GM10248 (cell line): ENCODE results near the gene SLC6A18.

Experiments used
- CTCF ChIA-PET: fragments of 300-600 bp; sonication (Branson Sonifier 250); formaldehyde crosslinking; extraction: SDS; loops from one replicate; lab custom pipeline; 2021; ENCODE audit warnings: antibody characterized with exemption; lab: Yijun Ruan, JAX
- POLR2A ChIA-PET: fragments of 350-650 bp; sonication (Branson Sonifier 250); formaldehyde crosslinking; extraction: SDS; loops from one replicate; lab custom pipeline; 2020; ENCODE audit warnings: antibody characterized with exemption; lab: Yijun Ruan, JAX
- DNase-seq: peaks from one replicate; pipeline ENCODE4 v3.0.0; 2012; ENCODE audit errors: extremely low spot score
- TF ChIP-seq, protein P1 (sequence below): IDR thresholded peaks from 2 replicates; pipeline ENCODE4 v1.5.1; 2012; ENCODE audit warnings: mild to moderate bottlenecking, low read depth; ENCODE audit errors: extremely low read depth, missing control alignments, control extremely low read depth

SLC6A18 gene

GRCh38 chr5:1179383-1179715 is 45.8 kb upstream of the SLC6A18 start:
- ChIA-PET CTCF (interaction anchor here (2.5 kb wide), 1 partner anchor 11 kb away, joined by 12 read pairs; no protein-coding TSS in a partner anchor), POLR2A (no interaction called here)

DNA sequence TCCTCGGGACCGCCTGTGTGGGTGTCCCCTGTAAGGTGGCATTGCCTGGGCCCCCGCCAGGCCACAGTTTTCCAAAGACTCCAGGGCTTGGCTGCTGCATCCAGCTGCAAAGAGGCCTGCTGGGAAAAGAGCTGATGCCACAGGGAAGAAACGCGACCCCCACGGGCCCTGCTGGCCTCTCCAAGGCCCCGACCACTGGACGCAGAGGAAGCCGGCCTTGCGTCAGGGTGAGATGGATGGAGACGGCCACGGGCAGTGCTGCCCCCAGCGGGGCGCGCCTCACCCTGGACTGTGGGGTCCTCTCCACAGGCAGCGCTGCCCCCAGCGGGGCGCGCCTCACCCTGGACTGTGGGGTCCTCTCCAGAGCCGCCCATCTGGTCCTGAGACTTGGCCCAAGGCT is 45.1 kb upstream of the SLC6A18 start:
- TF ChIP-seq, protein P1, sequence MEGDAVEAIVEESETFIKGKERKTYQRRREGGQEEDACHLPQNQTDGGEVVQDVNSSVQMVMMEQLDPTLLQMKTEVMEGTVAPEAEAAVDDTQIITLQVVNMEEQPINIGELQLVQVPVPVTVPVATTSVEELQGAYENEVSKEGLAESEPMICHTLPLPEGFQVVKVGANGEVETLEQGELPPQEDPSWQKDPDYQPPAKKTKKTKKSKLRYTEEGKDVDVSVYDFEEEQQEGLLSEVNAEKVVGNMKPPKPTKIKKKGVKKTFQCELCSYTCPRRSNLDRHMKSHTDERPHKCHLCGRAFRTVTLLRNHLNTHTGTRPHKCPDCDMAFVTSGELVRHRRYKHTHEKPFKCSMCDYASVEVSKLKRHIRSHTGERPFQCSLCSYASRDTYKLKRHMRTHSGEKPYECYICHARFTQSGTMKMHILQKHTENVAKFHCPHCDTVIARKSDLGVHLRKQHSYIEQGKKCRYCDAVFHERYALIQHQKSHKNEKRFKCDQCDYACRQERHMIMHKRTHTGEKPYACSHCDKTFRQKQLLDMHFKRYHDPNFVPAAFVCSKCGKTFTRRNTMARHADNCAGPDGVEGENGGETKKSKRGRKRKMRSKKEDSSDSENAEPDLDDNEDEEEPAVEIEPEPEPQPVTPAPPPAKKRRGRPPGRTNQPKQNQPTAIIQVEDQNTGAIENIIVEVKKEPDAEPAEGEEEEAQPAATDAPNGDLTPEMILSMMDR: no peak
- POLR2A ChIA-PET: no interaction called here
- CTCF ChIA-PET: interaction anchor here (2.5 kb wide), 1 partner anchor 12 kb away, joined by 12 read pairs; no protein-coding TSS in a partner anchor
- DNase-seq: no peak

More at GRCh38 chr5:1179383-1179715, 45.8 kb upstream of the SLC6A18 start:
- no peak for DNase-seq
- TF ChIP-seq, protein P1: no peak

DNA sequence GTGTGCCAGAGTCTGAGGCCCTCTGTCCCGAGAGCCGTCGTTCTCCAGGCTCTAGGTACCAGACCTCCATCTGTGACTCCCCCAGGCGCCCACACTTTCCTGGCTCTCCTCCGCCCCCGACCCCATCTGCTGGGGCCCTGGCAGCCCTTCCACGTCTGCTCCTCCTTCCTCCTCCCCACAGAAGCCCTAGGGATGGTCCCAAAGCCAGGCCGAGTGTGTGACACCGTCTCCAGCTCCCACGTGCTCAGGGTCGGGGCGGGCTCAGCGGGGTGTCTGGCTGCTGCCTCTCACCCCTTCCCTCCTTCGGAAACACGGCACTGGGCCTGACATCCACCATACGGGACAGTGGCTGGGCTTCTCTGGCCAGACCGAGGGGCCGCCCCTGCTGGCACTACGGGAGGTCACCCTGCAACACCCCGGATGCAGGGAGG is 44.3 kb upstream of the SLC6A18 start:
- TF ChIP-seq, protein P1: no peak
- no peak for DNase-seq
- ChIA-PET POLR2A (no interaction called here), CTCF (no interaction called here)

GRCh38 chr5:1181451-1182359 is 43.5 kb upstream of the SLC6A18 start:
- ChIA-PET POLR2A (no interaction called here), CTCF (no interaction called here)
- DNase-seq: no peak
- TF ChIP-seq, protein P1: no peak

DNA sequence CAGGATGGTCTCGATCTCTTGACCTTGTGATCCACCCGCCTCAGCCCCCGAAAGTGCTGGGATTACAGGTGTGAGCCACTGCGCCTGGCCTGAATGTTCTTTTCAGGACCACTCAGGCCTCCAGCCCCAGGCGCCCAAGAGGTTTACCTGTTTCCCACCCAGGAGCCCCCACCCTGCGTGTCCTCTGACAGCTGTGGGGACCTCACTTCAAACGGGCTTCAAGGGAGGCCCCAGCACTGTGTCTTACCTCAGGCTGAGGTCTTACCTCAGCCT is 42.9 kb upstream of the SLC6A18 start:
- POLR2A ChIA-PET: no interaction called here
- TF ChIP-seq, protein P1: no peak
- CTCF ChIA-PET: no interaction called here

GRCh38 chr5:1182633-1183423 is 42.4 kb upstream of the SLC6A18 start:
- TF ChIP-seq, protein P1: no peak
- DNase-seq: no peak
- ChIA-PET CTCF (interaction anchor here (0.8 to 1.0 kb wide), 3 partner anchors 8 to 462 kb away, joined by 3 to 4 read pairs (median 3); no protein-coding TSS in a partner anchor), POLR2A (no interaction called here)

More for the DNA sequence above, 42.9 kb upstream of the SLC6A18 start:
- no peak for DNase-seq
